Measurements from ENCODE around the gene YARS1.

Gene YARS1

GRCh38 chr1:32741413-32742198 lies 75.6 kb downstream of the YARS1 start:
- no peak for DNase-seq

- no peak for DNase-seq
Observed at GRCh38 chr1:32741059-32741412, 76.1 kb downstream of the YARS1 start.

- DNase-seq, result no peak
Observed at GRCh38 chr1:32736812-32737791, 80.1 kb downstream of the YARS1 start.

GRCh38 chr1:32733582-32734321 lies 83.4 kb downstream of the YARS1 start:
- DNase-seq, result no peak

GRCh38 chr1:32729254-32730046 lies 87.7 kb downstream of the YARS1 start:
- no peak for DNase-seq

- no peak for DNase-seq
Observed at GRCh38 chr1:32728413-32729077, 88.6 kb downstream of the YARS1 start.

- DNase-seq, result no peak
Observed at GRCh38 chr1:32727876-32728275, 89.3 kb downstream of the YARS1 start.

- DNase-seq, result no peak
Observed at GRCh38 chr1:32725615-32725982, 91.6 kb downstream of the YARS1 start.

Measured in stimulated activated CD4-positive, alpha-beta T cell treated with anti-CD3 and anti-CD28 coated beads, Interleukin-2, amount 100 ng/mL, for 48 hours (primary cell).